ENCODE measurements around the gene GNA14. TPM values are rescaled to one million over a fixed set of nuclear protein-coding genes. Genes with fewer than 3 reads are reported as not detected.
"Not testable (repeated sequence)": the region's sequence is repeated elsewhere in the genome, so short reads cannot be mapped to it uniquely, and the experiment has no call there.

GNA14 gene
- total RNA-seq, 1 donor = 6.5 TPM

- TF ChIP-seq, protein P1, sequence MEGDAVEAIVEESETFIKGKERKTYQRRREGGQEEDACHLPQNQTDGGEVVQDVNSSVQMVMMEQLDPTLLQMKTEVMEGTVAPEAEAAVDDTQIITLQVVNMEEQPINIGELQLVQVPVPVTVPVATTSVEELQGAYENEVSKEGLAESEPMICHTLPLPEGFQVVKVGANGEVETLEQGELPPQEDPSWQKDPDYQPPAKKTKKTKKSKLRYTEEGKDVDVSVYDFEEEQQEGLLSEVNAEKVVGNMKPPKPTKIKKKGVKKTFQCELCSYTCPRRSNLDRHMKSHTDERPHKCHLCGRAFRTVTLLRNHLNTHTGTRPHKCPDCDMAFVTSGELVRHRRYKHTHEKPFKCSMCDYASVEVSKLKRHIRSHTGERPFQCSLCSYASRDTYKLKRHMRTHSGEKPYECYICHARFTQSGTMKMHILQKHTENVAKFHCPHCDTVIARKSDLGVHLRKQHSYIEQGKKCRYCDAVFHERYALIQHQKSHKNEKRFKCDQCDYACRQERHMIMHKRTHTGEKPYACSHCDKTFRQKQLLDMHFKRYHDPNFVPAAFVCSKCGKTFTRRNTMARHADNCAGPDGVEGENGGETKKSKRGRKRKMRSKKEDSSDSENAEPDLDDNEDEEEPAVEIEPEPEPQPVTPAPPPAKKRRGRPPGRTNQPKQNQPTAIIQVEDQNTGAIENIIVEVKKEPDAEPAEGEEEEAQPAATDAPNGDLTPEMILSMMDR (IDR thresholded peaks at IDR 0.05; ENCODE audit: insufficient read depth, low read depth, low read length) = no peak
- no peak overlapping the region for H3K4me3 ChIP-seq (ENCODE audit: low read depth, low read length)
- DNase-seq (ENCODE audit: low read depth) = no peak
These were observed 226.4 kb downstream of the GNA14 start for GRCh38 chr9:77421506-77422265.

DNA sequence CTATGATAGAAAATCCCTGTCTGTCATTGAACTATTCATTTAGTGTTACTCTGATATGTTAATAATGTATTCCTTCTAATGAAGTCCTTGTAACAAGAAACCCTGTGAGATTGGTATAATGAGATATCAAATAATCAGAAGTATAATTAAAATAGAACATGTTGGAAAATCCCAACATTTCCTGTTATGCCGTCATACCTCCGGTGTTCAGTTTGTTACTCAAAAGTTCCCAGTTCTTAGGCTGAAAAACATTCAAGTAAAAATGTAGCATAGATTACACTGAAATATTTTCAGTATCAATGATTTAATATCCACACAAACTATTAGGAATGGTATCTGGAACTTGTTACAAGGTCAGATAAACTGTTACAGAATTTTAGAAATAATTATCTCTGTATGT is 227.5 kb downstream of the GNA14 start:
- DNase-seq (ENCODE audit: low read depth) = no peak
- H3K4me3 ChIP-seq (ENCODE audit: low read depth, low read length) = no peak overlapping the region
- TF ChIP-seq, protein P1 (IDR thresholded peaks at IDR 0.05; ENCODE audit: insufficient read depth, low read depth, low read length) = no peak

DNA sequence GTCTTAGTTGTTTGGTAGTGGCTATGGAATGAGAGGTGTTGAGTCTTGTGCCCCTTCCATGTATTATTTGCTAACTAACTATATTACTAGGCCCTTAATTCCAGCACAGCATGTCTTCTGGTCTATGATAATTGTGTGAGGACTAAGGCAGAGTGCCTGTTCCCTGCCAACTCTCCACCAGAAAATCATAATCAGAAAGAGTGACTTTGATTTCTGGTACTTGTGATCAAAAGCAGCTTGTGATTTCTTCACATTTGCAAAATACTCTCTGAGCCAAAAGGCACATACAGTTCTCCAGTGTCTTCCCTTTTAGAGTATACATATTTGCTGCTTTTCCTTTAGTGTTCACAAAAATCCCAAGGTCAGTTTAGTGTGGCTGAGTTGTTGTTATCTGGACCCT is 229.9 kb downstream of the GNA14 start:
- DNase-seq (ENCODE audit: low read depth) = no peak
- no peak overlapping the region for H3K4me3 ChIP-seq (ENCODE audit: low read depth, low read length)
- TF ChIP-seq, protein P1 (IDR thresholded peaks at IDR 0.05; ENCODE audit: insufficient read depth, low read depth, low read length) = no peak

DNA sequence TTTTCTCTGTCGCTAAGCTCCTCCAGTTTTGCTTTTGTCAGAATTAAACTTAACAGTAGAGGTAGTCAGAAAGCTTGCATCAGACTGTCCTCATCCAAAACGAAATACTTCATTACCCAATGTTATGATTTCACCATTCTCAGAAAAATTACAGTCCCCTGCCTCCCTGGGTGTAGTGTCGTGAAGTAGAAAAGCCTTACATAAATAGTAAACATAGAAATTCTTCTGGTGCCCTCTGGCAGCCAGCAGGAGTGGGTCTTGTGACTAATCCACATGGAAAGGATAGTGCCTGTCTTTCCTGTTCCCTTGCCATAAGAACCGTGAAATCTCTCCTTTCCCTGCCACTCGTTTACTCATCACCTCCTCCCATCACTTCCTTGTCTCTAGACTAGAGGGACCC is 230.6 kb downstream of the GNA14 start:
- TF ChIP-seq, protein P1 (IDR thresholded peaks at IDR 0.05; ENCODE audit: insufficient read depth, low read depth, low read length) = no peak
- DNase-seq (ENCODE audit: low read depth) = peak; percentile 93
- no peak overlapping the region for H3K4me3 ChIP-seq (ENCODE audit: low read depth, low read length)

- DNase-seq (ENCODE audit: low read depth); H3K4me3 ChIP-seq (ENCODE audit: low read depth, low read length): not testable (repeated sequence)
These were observed 239.6 kb downstream of the GNA14 start for GRCh38 chr9:77408521-77408920.

- no peak overlapping the region for H3K4me3 ChIP-seq (ENCODE audit: low read depth, low read length)
- peak; percentile 36 for DNase-seq (ENCODE audit: low read depth)
- TF ChIP-seq, protein P1 (IDR thresholded peaks at IDR 0.05; ENCODE audit: insufficient read depth, low read depth, low read length) = no peak
These were observed 244.9 kb downstream of the GNA14 start for GRCh38 chr9:77403239-77403638.

DNA sequence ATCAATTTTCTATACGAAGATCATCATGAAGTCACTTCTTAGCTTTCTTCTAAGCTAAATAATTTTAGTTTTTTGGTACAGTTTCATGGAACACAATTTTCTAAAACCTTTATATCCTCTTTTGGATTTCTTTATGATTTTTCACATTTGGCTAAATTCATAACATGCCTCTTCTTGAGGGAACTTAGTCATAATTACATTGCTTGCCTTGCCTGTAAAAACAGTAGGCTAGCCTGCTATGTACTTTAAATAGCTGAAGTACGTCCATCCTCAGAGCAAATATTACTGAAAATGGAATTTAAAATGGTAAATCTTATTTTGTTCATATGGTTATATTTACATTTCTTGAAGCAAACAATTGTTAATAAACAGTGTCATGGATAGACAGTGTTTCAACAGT is 245.8 kb downstream of the GNA14 start:
- TF ChIP-seq, protein P1 (IDR thresholded peaks at IDR 0.05; ENCODE audit: insufficient read depth, low read depth, low read length) = no peak
- no peak overlapping the region for H3K4me3 ChIP-seq (ENCODE audit: low read depth, low read length)
- DNase-seq (ENCODE audit: low read depth) = no peak

Measured in fibroblast of villous mesenchyme (primary cell).